Urothelium cell line (cell line): ENCODE results near the gene FNDC8.
A peak's percentile ranks its signal among the peaks of the same experiment; 100 is the strongest.
"Not testable (repeated sequence)": the region's sequence is repeated elsewhere in the genome, so short reads cannot be mapped to it uniquely, and the experiment has no call there.

ENCODE experiments used
- DNase-seq: peaks from one replicate; pipeline ENCODE4 v3.0.0; 2011; ENCODE audit warnings: low spot score, mixed read lengths
- FAIRE-seq: peaks from 2 replicates; lab custom pipeline; 2011; peaks lifted over from hg19 to GRCh38; lab: Jason Lieb, UNC

Gene FNDC8

DNA sequence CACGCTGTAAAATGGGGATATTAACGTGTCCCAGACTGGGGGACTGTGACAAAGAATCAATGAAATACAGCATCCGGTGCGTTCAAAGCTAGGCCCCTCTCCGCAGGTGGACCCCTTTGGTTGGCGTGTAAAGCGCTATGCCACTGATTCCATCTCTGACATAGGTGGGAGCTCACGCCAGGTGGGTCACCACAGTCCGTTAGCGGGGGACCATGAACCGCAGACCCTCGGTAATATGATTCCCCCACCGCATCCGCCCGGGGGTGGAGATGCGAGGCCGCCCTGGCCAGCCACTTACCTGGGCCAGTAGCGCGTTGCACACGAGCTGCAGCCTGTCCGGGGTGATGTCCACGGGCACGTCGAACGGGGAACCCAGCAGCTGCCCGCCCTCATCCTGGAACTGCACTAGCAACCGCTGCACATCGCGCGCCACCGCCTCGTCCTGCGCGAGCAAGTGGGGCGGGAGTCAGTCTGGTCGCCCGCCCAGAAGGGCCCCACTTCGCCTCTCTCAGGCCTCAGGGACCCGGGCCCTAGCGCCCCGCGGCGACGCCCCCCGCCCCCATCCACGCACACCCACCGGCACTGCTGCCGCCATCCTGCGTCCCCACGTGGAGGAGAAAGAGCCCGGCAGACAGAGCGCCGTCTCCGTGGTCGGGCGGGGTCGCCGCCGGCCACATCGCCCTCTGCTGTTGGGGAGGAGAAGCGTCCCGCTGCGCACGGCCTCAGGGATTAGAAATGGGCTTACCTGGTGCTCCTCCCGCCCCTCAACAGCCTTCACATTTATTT lies 20.5 kb downstream of the FNDC8 start, which contains the start of gene NLE1:
Gene NLE1 (minus strand): TSS at position 623 of the 786 bp plus-strand sequence. CDS start 28 bp downstream, at position 595.
- DNase-seq (peak; percentile 93), FAIRE-seq (peak; percentile 9)

DNA sequence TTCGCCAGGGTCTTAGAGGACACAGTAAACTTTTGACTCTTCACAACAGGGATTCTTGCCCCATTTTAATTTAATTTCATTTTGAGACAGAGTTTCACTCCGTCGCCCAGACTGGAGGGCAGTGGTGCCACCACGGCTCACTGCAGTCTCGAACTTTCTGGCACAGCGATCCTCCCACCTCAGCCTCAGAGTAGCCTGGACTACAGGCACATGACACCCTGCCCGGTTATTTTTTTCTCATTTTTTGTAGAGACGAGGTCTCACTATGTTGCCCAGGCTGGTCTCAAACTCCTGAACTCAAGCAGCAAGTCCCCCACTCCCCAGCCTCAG lies 21.0 kb downstream of the FNDC8 start:
- DNase-seq (no peak), FAIRE-seq (no peak)

DNA sequence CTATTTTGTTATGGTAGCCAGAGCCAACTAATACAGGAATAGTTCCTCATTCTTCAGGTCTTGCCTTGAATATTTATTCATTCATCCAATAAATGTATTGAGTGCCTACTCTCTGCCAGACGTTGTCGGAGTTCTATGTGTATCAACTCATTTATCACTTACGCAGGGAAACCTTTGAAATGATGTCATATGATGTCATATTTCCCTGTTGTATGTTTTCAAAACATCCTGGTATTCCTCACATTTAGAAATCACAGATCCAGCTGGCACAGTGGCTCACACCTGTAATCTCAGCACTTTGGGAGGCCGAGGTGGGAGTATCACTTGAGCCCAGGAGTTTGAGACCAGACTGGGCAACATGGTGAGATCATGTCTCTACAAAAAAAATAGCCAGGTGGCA lies 23.4 kb downstream of the FNDC8 start:
- no peak for FAIRE-seq
- DNase-seq: no peak

DNA sequence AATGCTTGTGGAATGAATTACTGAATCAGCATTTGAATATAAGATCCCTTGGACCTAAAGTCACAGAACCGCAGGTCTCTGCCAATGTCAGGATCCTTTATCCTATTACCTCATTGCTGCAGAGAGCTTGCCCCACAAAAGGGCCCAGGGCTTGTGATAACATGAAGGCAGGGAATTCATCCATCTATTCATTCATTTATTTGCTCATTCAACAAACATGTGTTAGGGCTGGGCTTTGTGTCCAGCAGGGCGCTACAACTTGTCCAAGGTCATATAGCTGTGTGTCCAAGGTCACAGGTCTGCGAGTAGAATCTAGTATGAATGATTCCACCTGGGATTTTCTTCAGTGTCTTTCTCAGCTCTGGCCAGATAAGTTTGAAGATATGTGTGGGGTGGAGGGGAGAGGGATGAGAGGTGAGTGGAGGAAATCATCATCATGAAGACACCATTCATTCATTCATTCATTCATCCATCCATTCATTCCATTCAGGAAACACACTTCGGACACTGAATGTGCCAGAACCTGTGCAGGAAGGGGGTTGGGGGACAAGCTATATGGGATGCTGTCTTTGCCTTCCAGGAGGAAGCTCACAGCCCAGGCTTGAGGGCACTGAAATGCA lies 24.9 kb downstream of the FNDC8 start:
- FAIRE-seq (no peak), DNase-seq (no peak)

DNA sequence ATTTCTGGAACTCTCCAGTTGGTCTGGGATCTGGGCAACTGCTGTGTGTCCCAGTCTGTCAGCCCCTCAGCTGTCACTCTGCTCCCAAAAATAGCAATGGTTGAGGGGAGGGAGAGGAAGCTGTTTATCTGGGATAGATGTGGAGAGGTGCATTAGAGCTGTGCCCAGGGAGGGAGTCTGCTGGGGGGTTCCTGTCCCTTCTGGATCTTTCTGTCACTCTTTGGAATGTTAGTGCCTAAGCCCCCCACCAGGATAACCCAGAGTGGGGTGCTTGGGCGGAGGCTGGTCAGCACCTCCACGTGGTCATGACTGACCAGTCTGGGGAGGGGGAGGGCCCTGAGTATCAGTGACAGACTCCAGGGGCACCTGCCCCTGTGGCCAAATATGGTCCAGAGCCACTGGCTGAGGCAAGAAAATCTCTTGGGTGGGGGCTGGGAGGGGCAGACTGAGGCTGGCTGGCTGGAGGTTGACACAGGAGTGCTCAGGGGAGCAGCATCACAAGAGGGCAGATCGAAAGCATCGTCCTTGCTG lies 26.0 kb downstream of the FNDC8 start, which contains the start of gene UNC45B:
Gene UNC45B (plus strand): TSS at position 443 of the 531 bp plus-strand sequence. CDS start 447 bp downstream, outside the sequence.
- DNase-seq: no peak
- no peak for FAIRE-seq

DNA sequence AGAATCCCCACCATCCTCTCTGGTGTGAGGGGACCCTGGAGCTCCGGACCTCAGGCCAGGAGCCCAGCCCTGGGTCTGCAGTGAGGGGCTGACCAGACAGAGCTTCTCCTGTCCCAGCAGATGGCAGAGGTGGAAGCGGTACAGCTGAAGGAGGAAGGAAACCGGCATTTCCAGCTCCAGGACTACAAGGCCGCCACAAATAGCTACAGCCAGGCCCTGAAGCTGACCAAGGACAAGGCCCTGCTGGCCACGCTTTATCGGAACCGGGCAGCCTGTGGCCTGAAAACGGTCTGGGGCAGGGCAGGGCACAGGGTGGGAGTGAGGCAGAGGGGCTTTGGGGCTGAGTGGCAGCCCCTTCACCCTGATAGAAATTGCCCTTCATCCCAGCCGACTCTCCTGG lies 26.7 kb downstream of the FNDC8 start:
- DNase-seq: no peak
- no peak for FAIRE-seq

DNA sequence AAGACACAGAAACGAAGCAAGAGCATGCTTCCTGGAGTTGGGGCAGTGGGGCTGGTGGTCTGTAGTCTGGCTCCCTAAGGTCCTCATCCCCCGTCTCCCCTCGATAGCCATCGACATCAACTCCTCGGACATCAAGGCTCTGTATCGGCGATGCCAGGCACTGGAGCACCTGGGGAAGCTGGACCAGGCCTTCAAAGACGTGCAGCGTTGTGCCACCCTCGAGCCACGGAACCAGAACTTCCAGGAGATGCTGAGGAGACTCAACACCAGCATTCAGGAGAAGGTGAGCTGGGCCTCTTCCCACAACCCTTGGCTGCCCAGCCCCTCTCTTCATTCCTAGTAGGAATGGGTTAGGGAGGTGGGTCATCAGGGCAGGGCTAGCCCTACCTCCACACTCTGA lies 28.5 kb downstream of the FNDC8 start:
- FAIRE-seq (no peak), DNase-seq (no peak)

DNA sequence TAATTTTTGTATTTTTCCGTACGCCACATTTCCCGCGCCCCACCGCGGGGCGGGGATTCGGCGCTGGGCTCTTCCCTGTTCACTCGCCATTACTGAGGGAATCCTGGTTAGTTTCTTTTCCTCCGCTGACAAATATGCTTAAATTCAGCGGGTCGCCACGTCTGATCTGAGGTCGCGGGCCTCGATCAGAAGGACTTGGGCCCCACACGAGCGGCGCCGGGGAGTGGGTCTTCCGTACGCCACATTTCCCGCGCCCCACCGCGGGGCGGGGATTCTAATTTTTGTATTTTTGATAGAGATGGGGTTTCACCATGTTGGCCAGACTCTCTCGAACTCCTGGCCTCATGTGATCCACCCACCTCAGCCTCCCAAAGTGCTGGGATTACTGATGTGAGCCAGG lies 29.7 kb downstream of the FNDC8 start:
- DNase-seq, FAIRE-seq: not testable (repeated sequence)

DNA sequence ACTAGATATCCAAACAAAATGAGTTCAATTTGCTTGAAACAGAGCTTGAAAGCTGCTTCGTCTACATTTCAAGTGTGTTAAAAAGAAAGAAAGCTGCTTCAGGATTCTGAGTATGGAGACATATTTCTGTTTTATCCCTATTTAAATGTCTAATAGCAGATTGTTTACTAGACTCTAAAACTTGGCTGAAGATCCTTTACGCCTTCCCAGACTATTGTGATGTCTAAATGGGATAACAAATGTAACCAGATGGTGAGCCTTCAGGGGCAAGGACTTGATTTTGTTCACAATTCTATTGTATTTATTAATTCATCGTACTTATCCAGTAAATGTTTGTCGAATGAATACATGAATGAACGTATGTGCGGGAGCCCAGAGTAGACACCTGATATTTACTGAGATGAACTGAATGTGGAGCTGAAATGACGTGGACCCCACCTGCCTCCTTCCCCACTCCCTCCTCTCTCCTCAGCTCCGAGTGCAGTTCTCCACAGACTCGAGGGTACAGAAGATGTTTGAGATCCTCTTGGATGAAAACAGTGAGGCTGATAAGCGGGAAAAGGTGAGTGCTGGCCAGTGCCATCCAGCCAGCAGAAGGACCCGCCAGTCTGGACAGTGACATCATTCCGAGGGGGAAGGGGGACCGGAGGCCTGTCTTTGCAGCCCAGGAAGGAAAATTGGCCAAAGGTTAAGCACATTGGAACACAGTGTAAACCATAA lies 31.2 kb downstream of the FNDC8 start:
- DNase-seq: no peak
- FAIRE-seq: no peak

DNA sequence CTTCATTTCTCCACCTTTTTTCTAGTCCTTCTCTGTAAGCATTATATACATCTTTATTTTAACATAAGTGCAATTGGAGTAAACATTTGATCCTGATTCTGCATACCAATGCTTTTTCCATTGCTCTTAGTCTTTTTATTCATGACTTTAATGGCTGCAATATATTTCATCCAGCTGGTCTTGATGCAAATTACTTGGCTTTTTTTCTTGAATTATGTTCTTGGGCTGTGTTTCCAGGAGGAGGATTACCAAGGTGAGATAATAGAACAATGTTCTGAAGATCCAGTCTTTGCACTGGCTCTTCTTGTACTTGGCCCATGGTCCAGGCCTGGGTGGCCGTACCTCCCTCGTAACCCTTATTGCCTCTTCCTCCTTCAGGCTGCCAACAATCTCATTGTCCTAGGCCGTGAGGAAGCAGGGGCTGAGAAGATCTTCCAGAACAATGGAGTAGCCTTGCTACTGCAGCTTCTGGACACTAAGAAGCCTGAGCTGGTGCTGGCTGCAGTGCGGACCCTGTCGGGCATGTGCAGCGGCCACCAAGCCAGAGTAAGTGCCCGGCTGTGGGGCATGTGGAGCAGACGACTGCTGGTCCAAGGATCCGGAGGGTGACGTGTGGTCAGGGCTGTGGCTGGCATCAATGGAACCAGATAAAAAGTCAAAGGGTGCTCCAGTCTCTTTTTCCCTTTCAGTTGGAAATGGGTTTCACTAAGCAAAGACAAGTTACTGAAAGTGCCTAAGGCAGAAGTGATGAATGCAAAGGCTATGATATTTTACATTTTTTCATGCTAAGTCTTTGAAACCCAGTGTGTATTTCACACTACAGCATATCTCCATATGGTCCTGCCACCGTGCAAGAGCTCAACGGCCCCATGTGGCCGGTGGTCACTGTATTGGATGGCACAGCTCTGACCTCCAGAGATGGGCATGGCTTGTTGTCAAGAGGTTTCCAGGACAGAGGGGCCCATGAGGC lies 33.1 kb downstream of the FNDC8 start:
- FAIRE-seq (no peak), DNase-seq (no peak)

DNA sequence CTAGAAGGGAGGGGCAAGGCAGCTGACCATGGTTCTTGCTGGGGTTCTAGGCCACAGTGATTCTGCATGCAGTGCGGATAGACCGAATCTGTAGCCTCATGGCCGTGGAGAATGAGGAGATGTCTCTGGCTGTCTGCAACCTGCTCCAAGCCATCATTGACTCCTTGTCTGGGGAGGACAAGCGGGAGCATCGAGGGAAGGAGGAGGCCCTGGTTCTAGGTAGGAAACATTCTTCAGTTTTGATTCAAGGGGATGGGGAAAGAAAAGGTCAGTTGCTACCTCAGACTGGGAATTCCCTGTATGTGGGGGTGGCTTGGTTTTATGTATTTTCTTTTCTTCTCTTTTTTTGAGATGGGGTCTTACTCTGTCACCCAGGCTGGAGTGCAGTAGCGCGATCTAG lies 33.8 kb downstream of the FNDC8 start:
- FAIRE-seq: no peak
- DNase-seq: no peak

DNA sequence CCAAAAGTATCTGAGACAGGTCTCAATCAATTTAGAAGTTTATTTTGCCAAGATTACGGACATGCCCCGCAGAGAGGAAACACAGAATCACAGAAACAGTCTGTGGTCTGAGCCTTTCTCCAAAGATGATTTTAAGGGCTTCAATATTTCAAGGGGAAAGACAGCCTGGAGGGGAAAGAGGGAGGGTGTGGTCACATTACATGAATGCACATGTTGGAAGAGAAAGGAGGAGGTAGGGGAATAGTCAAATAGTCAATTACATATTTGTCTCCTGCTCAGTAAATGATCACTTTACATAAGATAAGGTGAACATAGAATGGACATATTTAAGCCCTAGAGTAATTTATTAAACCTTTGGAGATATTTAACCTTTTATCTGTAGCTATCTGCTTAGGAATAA lies 38.5 kb downstream of the FNDC8 start:
- DNase-seq: no peak
- FAIRE-seq: no peak

DNA sequence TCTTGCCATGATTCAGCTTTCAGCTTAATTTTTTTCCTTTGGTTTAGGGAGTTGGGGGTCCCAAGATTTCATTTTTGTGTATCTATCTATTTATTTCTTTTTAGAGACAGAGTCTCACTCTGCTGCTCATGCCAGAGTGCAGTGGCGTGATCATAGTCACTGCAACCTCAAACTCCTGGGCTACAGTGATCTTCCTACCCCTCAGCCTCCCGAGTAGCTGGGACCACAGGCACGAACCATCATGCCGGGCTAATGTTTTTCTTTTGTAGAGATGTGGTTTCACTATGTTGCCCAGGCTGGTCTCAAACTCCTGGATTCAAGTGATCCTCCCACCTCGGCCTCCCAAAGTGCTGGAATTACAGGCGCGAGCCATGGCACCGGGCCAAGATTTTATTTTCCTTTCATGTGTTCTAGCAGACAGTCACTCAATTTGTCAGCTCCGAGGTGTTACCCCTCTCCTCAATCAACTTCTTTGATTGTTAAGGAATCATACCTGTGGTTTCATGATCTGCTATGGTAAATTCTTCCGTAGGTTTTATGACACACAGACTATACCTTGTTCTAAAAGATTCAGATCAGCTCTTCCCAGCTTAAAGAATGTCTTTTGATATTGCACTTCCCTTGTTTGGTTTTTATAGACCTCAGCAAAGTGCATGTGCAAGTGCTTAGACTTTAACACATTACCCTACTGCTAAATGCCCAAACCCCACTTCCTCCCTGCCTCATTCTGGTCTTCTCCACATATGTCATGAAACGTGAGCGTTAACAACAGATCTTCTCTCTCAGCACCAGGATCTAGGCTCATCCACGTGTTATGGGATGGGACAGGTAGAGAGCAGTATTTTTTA lies 39.2 kb downstream of the FNDC8 start:
- FAIRE-seq (no peak), DNase-seq (no peak)

DNA sequence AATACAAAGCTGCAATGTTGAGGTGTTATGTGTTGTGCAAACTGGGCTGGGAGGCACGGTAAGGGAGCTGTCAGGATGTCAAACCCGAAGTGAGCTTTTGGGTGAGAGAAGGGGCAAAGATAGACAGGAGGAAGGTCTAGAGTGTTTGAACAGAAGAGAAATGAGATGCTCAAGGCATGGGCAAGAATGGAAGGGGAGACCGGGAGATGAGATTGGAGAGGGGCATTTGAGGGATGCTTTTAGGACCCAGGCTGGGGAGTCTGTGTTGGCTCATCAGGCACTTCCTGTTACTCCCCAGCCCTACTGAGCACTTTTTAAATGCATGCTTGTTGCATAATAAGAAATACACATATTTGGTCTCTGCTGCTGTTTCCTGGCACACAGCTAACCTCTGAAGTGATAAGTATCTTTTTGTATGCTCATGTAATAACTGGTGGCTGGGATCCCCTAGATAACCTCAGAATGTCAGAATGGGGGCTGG lies 39.9 kb downstream of the FNDC8 start:
- FAIRE-seq (no peak), DNase-seq (no peak)

DNA sequence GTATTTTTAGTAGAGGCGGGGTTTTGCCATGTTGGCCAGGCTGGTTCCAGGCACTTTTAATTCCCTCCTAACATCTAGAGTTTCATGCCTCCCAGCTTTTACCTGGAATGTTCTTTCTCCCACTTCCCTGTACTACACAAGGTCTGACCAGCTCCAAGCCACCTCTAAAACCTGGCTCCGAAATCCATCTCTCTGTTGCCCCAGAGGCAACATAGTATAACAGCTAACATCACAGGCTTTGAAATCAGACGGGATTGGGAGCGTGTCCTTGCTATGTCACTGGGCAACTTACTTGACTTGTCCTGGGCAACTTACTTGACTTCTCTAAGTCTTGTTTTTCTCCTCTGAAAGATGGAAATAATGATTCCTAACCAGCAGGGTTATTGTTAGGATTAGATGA lies 41.3 kb downstream of the FNDC8 start:
- DNase-seq (no peak), FAIRE-seq (no peak)

DNA sequence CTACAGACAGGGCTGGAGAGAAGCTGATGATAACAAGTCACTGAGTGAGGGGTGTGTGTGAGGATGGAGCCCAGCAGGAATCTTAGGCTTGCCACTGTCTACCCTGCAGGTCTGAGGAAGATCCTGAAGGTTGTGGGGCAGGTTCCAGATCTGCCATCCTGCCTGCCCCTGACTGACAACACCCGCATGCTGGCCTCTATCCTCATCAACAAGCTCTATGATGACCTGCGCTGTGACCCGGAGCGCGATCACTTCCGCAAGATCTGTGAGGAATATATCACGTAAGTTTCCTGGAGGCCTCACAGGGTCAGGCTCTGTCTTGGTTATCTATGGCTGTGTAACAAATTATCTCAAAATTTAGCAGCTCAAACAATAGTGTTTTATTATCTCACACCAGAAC lies 42.5 kb downstream of the FNDC8 start:
- no peak for FAIRE-seq
- DNase-seq: no peak

DNA sequence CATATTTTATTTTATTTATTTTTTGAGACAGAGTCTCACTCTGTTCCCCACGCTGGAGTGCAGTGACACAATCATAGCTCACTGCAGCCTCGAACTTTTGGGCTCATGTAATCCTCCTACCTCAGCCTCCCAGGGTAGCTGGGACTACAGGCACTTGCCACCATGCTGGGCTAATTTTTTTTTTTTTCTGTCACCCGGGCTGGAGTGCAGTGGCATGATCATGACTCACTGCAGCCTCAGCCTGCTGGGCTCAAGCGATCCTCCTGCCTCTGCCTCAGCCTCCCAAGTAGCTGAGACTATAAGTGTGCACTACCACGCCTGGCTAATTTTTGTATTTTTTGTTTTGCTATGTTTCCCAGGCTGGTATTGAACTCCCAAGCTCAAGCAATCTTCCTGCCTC lies 43.3 kb downstream of the FNDC8 start:
- FAIRE-seq (no peak), DNase-seq (no peak)

DNA sequence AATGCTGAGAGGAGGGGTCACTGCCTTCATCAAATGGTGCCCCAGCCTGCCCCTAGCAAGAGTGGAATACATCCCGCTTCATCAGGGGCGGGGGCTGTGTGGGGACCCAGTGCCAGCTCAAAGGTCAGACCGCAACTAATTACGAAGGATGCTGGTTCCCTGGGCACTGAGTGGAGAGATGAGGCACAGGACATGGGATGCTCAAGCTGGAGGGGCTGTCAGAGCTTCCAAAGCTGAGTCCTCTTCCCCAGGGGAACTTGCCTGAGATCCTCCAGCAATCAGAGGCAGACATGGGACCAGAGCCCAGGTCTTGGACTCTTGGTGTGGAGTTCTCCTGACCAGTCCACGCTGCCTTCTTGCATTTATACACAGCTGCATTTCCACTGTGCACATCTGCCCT lies 45.1 kb downstream of the FNDC8 start:
- no peak for FAIRE-seq
- no peak for DNase-seq

DNA sequence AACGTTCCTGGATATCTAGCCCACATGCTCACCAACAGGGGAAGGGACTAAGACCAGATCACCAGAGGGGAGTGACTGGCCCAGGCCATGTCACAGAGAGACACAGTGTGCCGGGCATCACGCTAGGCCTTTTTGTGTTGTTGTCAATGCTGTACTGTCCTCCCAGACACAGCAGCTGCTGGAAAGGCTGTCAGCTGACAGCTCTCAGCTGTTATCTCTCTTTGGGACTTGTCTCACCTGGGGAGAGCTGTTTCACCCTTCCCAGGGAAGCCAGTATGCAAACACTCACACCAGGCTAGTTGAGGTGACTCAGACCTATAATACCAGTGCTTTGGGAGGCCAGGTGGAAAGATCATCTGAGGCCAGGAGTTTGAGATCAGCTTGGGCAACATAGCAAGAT lies 45.6 kb downstream of the FNDC8 start:
- DNase-seq (no peak), FAIRE-seq (no peak)
